HEK293 (cell line): ENCODE results near the gene LAMA2.

Experiments
- ZBTB7A ChIP-seq: fragments of 450-650 bp; formaldehyde crosslinking; IDR thresholded peaks from 2 replicates; pipeline ENCODE4 v1.5.1; 2016; ENCODE audit warnings: low read depth, missing biosample characterization, missing genetic modification characterization
- ZNF24 ChIP-seq: fragments of 450-650 bp; formaldehyde crosslinking; IDR thresholded peaks from 2 replicates; pipeline ENCODE4 v1.5.1; 2016; ENCODE audit warnings: missing biosample characterization, missing genetic modification characterization
- ZNF274 ChIP-seq, 2 experiments: fragments of 200-500 bp in 1 of 2; fragments of 450-650 bp in 1 of 2; sonication (Bioruptor generic) in 1 of 2; formaldehyde crosslinking in 1 of 2; IDR thresholded peaks; 2 replicates each; pipeline versions ENCODE4 v1.5.1 to v1.6.1; 2014 to 2016; ENCODE audit warnings: borderline replicate concordance in 1 of 2, inconsistent platforms in 1 of 2, low read length in 1 of 2, missing biosample characterization in 1 of 2, missing genetic modification characterization in 1 of 2

- TF ChIP-seq ZNF24 (tag by site-specific recombination) (no peak), ZNF274 (IDR thresholded peaks at IDR 0.05; ENCODE audit: low read length) (no peak), ZNF274 (tag by site-specific recombination; IDR thresholded peaks at IDR 0.05; ENCODE audit: borderline replicate concordance) (no peak), ZBTB7A (tag by site-specific recombination) (no peak)
Observed at GRCh38 chr6:129073691-129074395, 190.9 kb downstream of the LAMA2 start.
